HepG2 (cell line): ENCODE results near the gene LCAT. TPM values are rescaled to one million over a fixed set of nuclear protein-coding genes. Genes with fewer than 3 reads are reported as not detected.

Source experiments
- AKAP8 ChIP-seq: sonication (generic); formaldehyde crosslinking; IDR thresholded peaks from 2 replicates; pipeline ENCODE4 v1.5.1; 2020; ENCODE audit warnings: mild to moderate bottlenecking, missing genetic modification reagents
- GTF3A ChIP-seq: sonication (generic); formaldehyde crosslinking; conservative IDR thresholded peaks from 2 replicates; pipeline ENCODE4 v1.4.0; 2020; ENCODE audit warnings: mild to moderate bottlenecking, missing genetic modification reagents
- NFE2L1 ChIP-seq: sonication (generic); formaldehyde crosslinking; IDR thresholded peaks from 2 replicates; pipeline ENCODE4 v1.4.0; 2020; ENCODE audit warnings: missing genetic modification reagents, mild to moderate bottlenecking, borderline replicate concordance
- RFX1 ChIP-seq: fragments of 450-650 bp; IDR thresholded peaks from 2 replicates; pipeline ENCODE4 v1.6.1; 2017
- SIX1 ChIP-seq: sonication (generic); formaldehyde crosslinking; IDR thresholded peaks from 2 replicates; pipeline ENCODE4 v1.4.0; 2020; ENCODE audit warnings: missing genetic modification reagents, borderline replicate concordance
- SNAI1 ChIP-seq: sonication (generic); formaldehyde crosslinking; IDR thresholded peaks from 2 replicates; pipeline ENCODE4 v1.5.0; 2020; ENCODE audit warnings: mild to moderate bottlenecking, missing genetic modification reagents, borderline replicate concordance
- ZNF136 ChIP-seq: sonication (generic); formaldehyde crosslinking; IDR thresholded peaks from 2 replicates; pipeline ENCODE4 v1.8.1; 2022; ENCODE audit warnings: low read depth, mild to moderate bottlenecking, moderate library complexity, missing genetic modification reagents
- ZNF160 ChIP-seq: sonication (generic); formaldehyde crosslinking; IDR thresholded peaks from 2 replicates; pipeline ENCODE4 v1.8.0; 2022; ENCODE audit warnings: mild to moderate bottlenecking, inconsistent platforms, missing genetic modification reagents
- ZNF251 ChIP-seq: sonication (generic); formaldehyde crosslinking; IDR thresholded peaks from 2 replicates; pipeline ENCODE4 v1.9.0; 2021; ENCODE audit warnings: mild to moderate bottlenecking, missing genetic modification reagents
- ZNF558 ChIP-seq: sonication (generic); formaldehyde crosslinking; IDR thresholded peaks from 2 replicates; pipeline ENCODE4 v1.9.0; 2022; ENCODE audit warnings: mild to moderate bottlenecking, missing genetic modification reagents, borderline replicate concordance
- ZNF737 ChIP-seq: sonication (generic); formaldehyde crosslinking; IDR thresholded peaks from 2 replicates; pipeline ENCODE4 v1.5.0; 2020; ENCODE audit warnings: missing genetic modification reagents, mild to moderate bottlenecking, borderline replicate concordance
- ZSCAN25 ChIP-seq: sonication (generic); formaldehyde crosslinking; IDR thresholded peaks from 2 replicates; pipeline ENCODE4 v1.8.0; 2022; ENCODE audit warnings: mild to moderate bottlenecking, missing genetic modification reagents
- polyA plus RNA-seq, 8 experiments: library from polyadenylated mRNA; depleted of rRNA in 3 of 8; stranded (reverse) in 7 of 8; unstranded in 1 of 8; fragments of >200 nt; fragmentation: Illumina TruSeq in 4 of 8; extraction: Trizol in 4 of 8; gene quantifications; 2 replicates each; pipeline versions ENCODE4 v1.2.1 to v1.2.3, GENCODE V29; 2011 to 2016; ENCODE audit warnings: low read depth in 4 of 8, missing spikeins in 1 of 8, mixed read lengths in 1 of 8; ENCODE audit not compliant: insufficient read depth in 1 of 8
- total RNA-seq, 5 experiments: library from RNA; depleted of rRNA; stranded (reverse); fragments of >200 nt; fragmentation: Illumina TruSeq; extraction: Trizol; gene quantifications; 2 replicates each; pipeline ENCODE4 v1.2.3, GENCODE V29; 2016; ENCODE audit warnings: low read depth in 1 of 5
- TF ChIP-seq, protein P1 (sequence below): sonication (generic); IDR thresholded peaks from 2 replicates; pipeline ENCODE4 v1.6.1; 2016; ENCODE audit warnings: low read depth, borderline replicate concordance
- TF ChIP-seq, protein P2 (sequence below): sonication (generic); formaldehyde crosslinking; IDR thresholded peaks from 2 replicates; pipeline ENCODE4 v1.4.0; 2020; ENCODE audit warnings: missing genetic modification reagents, borderline replicate concordance
- TF ChIP-seq, protein P3 (sequence below): sonication (generic); formaldehyde crosslinking; IDR thresholded peaks from 2 replicates; pipeline ENCODE4 v1.5.0; 2020; ENCODE audit warnings: missing genetic modification reagents
- TF ChIP-seq, protein P4 (sequence below), 2 experiments: IDR thresholded peaks; 2 replicates each; pipeline ENCODE4 v1.6.1; 2011 to 2012; ENCODE audit warnings: low read length in 2 of 2, borderline replicate concordance in 1 of 2, low read depth in 1 of 2, mild to moderate bottlenecking in 1 of 2, moderate library complexity in 1 of 2
- TF ChIP-seq, protein P5 (sequence below): sonication (generic); formaldehyde crosslinking; IDR thresholded peaks from 2 replicates; pipeline ENCODE4 v1.9.0; 2022; ENCODE audit warnings: missing genetic modification reagents, mild to moderate bottlenecking, borderline replicate concordance
- TF ChIP-seq, protein P6 (sequence below): sonication (generic); formaldehyde crosslinking; IDR thresholded peaks from 2 replicates; pipeline ENCODE4 v1.5.0; 2020; ENCODE audit warnings: missing genetic modification reagents, mild to moderate bottlenecking, borderline replicate concordance

The LCAT gene
- total and polyA plus RNA-seq, 2 of the 13 experiments (the other 11 are each of a cell fraction or from before 2014, with no cell fraction given), result 36.1 to 38.9 TPM

DNA sequence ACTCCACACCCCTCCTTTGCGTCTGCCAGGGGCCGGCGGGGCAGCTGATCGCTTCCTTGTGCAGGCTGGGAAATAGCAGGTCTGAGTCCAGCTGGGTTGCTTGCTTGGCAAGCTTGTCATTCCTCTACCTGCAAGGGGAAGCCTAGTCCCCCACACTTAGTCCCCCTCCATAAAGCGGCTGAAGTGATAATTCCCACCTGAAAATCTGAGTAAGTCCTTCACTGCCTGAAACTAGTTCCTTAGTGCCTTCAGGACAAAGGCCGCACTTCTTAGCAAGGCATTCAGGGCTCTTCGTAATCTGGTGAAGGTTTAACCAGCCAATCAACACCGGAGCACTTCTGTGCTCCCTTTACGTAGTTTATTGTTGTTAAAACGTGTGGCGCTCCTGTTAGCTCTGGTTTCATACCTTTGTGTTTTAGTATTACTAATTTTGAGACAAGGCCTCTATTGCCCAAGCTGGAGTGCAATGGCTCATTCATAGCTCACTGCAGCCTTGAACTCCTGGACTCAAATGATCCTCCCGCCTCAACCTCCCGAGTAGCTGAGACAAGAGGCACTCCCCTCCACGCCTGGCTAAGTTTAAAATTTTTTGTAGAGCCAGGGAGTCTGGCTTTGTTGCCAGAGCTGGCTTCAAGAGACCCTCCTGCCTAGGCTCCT lies 50.0 kb downstream of the LCAT start (continued):
- TF ChIP-seq SNAI1 (CRISPR knock-in tag) (no peak), ZSCAN25 (CRISPR knock-in tag) (peak; percentile 4; the same call in 1 of the 2 replicates), RFX1 (no peak), SIX1 (no peak), ZNF251 (CRISPR knock-in tag) (no peak), GTF3A (CRISPR knock-in tag) (no peak), NFE2L1 (CRISPR knock-in tag) (no peak), ZNF737 (CRISPR knock-in tag) (peak; percentile 56; the same call in 1 of the 2 replicates), ZNF160 (CRISPR knock-in tag) (0 out of 2 replicates have a peak, but pooled peaks have one; percentile 5), AKAP8 (CRISPR knock-in tag) (no peak), ZNF558 (CRISPR knock-in tag) (peak; percentile 49; the same call in 1 of the 2 replicates), ZNF136 (no peak)
- TF ChIP-seq, protein P1, sequence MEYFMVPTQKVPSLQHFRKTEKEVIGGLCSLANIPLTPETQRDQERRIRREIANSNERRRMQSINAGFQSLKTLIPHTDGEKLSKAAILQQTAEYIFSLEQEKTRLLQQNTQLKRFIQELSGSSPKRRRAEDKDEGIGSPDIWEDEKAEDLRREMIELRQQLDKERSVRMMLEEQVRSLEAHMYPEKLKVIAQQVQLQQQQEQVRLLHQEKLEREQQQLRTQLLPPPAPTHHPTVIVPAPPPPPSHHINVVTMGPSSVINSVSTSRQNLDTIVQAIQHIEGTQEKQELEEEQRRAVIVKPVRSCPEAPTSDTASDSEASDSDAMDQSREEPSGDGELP, result peak; percentile 61; the same call in 1 of the 2 replicates
- TF ChIP-seq, protein P2, sequence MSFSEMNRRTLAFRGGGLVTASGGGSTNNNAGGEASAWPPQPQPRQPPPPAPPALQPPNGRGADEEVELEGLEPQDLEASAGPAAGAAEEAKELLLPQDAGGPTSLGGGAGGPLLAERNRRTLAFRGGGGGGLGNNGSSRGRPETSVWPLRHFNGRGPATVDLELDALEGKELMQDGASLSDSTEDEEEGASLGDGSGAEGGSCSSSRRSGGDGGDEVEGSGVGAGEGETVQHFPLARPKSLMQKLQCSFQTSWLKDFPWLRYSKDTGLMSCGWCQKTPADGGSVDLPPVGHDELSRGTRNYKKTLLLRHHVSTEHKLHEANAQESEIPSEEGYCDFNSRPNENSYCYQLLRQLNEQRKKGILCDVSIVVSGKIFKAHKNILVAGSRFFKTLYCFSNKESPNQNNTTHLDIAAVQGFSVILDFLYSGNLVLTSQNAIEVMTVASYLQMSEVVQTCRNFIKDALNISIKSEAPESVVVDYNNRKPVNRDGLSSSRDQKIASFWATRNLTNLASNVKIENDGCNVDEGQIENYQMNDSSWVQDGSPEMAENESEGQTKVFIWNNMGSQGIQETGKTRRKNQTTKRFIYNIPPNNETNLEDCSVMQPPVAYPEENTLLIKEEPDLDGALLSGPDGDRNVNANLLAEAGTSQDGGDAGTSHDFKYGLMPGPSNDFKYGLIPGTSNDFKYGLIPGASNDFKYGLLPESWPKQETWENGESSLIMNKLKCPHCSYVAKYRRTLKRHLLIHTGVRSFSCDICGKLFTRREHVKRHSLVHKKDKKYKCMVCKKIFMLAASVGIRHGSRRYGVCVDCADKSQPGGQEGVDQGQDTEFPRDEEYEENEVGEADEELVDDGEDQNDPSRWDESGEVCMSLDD (CRISPR knock-in tag), result no peak; the same call in 1 of the 2 replicates
- TF ChIP-seq, protein P3, sequence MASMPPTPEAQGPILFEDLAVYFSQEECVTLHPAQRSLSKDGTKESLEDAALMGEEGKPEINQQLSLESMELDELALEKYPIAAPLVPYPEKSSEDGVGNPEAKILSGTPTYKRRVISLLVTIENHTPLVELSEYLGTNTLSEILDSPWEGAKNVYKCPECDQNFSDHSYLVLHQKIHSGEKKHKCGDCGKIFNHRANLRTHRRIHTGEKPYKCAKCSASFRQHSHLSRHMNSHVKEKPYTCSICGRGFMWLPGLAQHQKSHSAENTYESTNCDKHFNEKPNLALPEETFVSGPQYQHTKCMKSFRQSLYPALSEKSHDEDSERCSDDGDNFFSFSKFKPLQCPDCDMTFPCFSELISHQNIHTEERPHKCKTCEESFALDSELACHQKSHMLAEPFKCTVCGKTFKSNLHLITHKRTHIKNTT, result no peak
- TF ChIP-seq, protein P4, sequence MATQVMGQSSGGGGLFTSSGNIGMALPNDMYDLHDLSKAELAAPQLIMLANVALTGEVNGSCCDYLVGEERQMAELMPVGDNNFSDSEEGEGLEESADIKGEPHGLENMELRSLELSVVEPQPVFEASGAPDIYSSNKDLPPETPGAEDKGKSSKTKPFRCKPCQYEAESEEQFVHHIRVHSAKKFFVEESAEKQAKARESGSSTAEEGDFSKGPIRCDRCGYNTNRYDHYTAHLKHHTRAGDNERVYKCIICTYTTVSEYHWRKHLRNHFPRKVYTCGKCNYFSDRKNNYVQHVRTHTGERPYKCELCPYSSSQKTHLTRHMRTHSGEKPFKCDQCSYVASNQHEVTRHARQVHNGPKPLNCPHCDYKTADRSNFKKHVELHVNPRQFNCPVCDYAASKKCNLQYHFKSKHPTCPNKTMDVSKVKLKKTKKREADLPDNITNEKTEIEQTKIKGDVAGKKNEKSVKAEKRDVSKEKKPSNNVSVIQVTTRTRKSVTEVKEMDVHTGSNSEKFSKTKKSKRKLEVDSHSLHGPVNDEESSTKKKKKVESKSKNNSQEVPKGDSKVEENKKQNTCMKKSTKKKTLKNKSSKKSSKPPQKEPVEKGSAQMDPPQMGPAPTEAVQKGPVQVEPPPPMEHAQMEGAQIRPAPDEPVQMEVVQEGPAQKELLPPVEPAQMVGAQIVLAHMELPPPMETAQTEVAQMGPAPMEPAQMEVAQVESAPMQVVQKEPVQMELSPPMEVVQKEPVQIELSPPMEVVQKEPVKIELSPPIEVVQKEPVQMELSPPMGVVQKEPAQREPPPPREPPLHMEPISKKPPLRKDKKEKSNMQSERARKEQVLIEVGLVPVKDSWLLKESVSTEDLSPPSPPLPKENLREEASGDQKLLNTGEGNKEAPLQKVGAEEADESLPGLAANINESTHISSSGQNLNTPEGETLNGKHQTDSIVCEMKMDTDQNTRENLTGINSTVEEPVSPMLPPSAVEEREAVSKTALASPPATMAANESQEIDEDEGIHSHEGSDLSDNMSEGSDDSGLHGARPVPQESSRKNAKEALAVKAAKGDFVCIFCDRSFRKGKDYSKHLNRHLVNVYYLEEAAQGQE (IDR thresholded peaks at IDR 0.05; ENCODE audit: borderline replicate concordance in 1 of 2, low read depth in 1 of 2, low read length in 2 of 2), result no peak
- TF ChIP-seq, protein P5, sequence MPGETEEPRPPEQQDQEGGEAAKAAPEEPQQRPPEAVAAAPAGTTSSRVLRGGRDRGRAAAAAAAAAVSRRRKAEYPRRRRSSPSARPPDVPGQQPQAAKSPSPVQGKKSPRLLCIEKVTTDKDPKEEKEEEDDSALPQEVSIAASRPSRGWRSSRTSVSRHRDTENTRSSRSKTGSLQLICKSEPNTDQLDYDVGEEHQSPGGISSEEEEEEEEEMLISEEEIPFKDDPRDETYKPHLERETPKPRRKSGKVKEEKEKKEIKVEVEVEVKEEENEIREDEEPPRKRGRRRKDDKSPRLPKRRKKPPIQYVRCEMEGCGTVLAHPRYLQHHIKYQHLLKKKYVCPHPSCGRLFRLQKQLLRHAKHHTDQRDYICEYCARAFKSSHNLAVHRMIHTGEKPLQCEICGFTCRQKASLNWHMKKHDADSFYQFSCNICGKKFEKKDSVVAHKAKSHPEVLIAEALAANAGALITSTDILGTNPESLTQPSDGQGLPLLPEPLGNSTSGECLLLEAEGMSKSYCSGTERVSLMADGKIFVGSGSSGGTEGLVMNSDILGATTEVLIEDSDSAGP (CRISPR knock-in tag), result no peak; the same call in 1 of the 2 replicates
- TF ChIP-seq, protein P6, sequence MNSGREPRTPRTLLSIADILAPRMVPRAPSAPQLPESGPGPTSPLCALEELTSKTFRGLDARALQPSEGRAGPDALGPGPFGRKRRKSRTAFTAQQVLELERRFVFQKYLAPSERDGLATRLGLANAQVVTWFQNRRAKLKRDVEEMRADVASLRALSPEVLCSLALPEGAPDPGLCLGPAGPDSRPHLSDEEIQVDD, result no peak
